ENCODE data around the gene FKBP5.
"Not testable (repeated sequence)": the region's sequence is repeated elsewhere in the genome, so short reads cannot be mapped to it uniquely, and the experiment has no call there.

FKBP5 gene

DNA sequence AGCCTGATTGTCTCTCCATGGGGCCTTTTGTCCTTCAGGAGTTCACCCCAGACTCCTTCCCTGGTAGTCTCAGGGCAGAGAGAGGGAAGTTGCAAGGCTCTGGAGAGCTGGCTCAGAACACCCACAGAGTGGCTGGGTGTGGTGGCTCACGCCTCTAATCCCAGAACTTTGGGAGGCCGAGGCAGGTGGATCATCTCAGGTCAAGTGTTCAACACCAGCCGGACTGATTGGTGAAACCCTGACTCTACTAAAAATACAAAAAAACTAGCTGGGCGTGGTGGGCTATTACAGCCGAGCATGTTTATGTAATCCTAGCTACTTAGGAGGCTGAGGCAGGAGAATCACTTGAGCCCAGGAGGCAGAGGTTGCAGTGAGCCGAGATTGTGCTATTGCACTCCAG lies 152.9 kb downstream of the FKBP5 start:
- H3K36me3 ChIP-seq (ENCODE audit: control insufficient read depth in 1 of 2, insufficient read depth in 2 of 2, low read length in 2 of 2), result not testable (repeated sequence)

DNA sequence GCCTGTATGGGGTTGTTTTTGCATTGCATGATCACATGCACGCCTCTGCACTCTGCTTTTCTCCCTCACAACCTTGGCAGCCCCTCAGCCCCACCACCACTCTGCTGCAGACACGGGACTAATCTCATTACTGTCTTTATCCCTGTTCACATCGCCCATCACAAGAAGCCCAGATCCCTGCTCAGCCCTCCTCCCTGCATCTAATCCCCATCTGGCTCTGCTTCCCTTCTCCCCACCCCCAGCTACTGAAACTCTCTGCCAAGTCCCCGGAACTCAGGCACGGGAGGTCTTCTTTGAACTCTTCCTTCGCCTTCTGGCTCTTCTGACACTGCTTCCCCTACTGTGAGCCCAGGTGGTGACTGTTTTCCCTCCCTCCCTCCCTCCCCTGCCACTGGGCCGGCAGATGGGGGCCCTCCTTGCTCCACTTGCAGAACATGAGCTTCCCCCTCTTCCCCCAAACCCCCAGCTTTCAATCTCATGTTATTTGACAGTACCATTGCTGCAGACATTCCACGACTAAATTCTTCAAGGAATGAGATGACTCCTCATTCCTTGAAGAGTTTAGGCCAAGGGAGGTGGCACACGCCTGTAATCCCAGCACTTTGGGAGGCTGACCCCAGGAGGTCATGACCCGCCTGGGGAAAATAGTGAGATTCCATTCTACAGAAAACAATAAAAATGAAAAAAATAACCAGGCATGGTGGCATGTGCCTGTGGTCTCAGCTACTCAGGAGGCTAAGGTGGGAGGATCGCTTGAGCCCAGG lies 154.1 kb downstream of the FKBP5 start:
- no peaks in the 10 kb centered on the region for H3K9me3 ChIP-seq (ENCODE audit: control insufficient read depth in 1 of 2, low read length in 2 of 2)
- no peak overlapping the region for H3K4me3 ChIP-seq (ENCODE audit: low read depth in 1 of 2, low read length in 2 of 2)
- H3K27ac ChIP-seq (ENCODE audit: low read depth, low read length), result no peak overlapping the region
- no peaks in the 10 kb centered on the region for H3K27me3 ChIP-seq (ENCODE audit: control insufficient read depth in 1 of 2, insufficient read depth in 2 of 2, low read length in 2 of 2)
- no peaks in the 10 kb centered on the region for H3K36me3 ChIP-seq (ENCODE audit: control insufficient read depth in 1 of 2, insufficient read depth in 2 of 2, low read length in 2 of 2)
- H3K9ac ChIP-seq (ENCODE audit: low read depth in 1 of 2, low read length in 2 of 2), result no peak overlapping the region
- no peaks in the 10 kb centered on the region for H3K4me1 ChIP-seq (ENCODE audit: control insufficient read depth in 1 of 2, insufficient read depth in 2 of 2, low read length in 2 of 2)

More for the DNA sequence above, 152.9 kb downstream of the FKBP5 start:
- not testable (repeated sequence) for H3K27me3 ChIP-seq (ENCODE audit: control insufficient read depth in 1 of 2, insufficient read depth in 2 of 2, low read length in 2 of 2); H3K27ac ChIP-seq (ENCODE audit: low read depth, low read length); H3K9ac ChIP-seq (ENCODE audit: low read depth in 1 of 2, low read length in 2 of 2); H3K4me3 ChIP-seq (ENCODE audit: low read depth in 1 of 2, low read length in 2 of 2); H3K9me3 ChIP-seq (ENCODE audit: control insufficient read depth in 1 of 2, low read length in 2 of 2); H3K4me1 ChIP-seq (ENCODE audit: control insufficient read depth in 1 of 2, insufficient read depth in 2 of 2, low read length in 2 of 2)

DNA sequence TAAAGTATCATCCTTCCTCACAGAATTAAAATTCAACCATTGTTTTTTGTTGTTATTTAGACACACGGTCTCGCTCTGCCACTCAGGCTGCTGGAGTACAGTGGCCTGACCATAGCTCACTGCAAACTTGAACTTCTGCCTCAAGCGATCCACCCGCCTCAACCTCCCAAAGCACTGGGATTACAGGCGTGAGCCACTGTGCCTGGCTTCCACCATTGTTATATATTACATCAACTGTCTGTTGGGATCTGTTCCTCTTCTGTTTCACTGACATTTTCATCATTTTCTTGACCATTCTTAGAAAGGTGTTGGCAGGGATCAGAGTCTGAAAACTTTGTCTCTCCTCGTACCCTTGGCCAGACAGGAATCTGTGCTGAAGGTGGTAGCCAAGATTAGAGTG lies 154.7 kb downstream of the FKBP5 start:
- Histone ChIP-seq H3K9me3 (ENCODE audit: control insufficient read depth in 1 of 2, low read length in 2 of 2) (no peaks in the 10 kb centered on the region), H3K4me3 (ENCODE audit: low read depth in 1 of 2, low read length in 2 of 2) (no peak overlapping the region), H3K27ac (ENCODE audit: low read depth, low read length) (no peak overlapping the region), H3K4me1 (ENCODE audit: control insufficient read depth in 1 of 2, insufficient read depth in 2 of 2, low read length in 2 of 2) (no peaks in the 10 kb centered on the region), H3K27me3 (ENCODE audit: control insufficient read depth in 1 of 2, insufficient read depth in 2 of 2, low read length in 2 of 2) (no peaks in the 10 kb centered on the region), H3K9ac (ENCODE audit: low read depth in 1 of 2, low read length in 2 of 2) (no peak overlapping the region), H3K36me3 (ENCODE audit: control insufficient read depth in 1 of 2, insufficient read depth in 2 of 2, low read length in 2 of 2) (no peaks in the 10 kb centered on the region)

DNA sequence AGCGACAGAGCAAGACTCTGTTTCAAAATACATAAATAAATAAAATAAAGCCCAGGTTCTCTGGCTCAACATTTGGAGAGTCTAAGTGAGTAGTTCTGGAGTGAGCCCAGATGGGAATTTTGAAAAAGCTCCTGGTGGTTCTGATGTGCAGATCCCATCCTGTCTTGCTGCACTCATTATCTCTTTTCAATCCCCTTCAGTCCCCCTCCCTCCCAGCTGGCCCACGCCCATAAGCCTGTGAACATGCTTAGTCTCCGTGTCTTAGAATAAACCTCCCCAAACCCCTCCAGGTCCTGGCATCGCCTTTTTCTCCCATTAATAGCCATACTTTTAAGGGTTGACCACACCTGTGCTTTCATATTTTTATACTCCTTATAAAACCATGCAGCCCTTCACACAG lies 156.6 kb downstream of the FKBP5 start:
- Histone ChIP-seq H3K4me1 (ENCODE audit: control insufficient read depth in 1 of 2, insufficient read depth in 2 of 2, low read length in 2 of 2) (no peaks in the 10 kb centered on the region), H3K27ac (ENCODE audit: low read depth, low read length) (no peak overlapping the region), H3K27me3 (ENCODE audit: control insufficient read depth in 1 of 2, insufficient read depth in 2 of 2, low read length in 2 of 2) (no peaks in the 10 kb centered on the region), H3K4me3 (ENCODE audit: low read depth in 1 of 2, low read length in 2 of 2) (no peak overlapping the region), H3K9ac (ENCODE audit: low read depth in 1 of 2, low read length in 2 of 2) (no peak overlapping the region), H3K36me3 (ENCODE audit: control insufficient read depth in 1 of 2, insufficient read depth in 2 of 2, low read length in 2 of 2) (no peaks in the 10 kb centered on the region), H3K9me3 (ENCODE audit: control insufficient read depth in 1 of 2, low read length in 2 of 2) (no peaks in the 10 kb centered on the region)

DNA sequence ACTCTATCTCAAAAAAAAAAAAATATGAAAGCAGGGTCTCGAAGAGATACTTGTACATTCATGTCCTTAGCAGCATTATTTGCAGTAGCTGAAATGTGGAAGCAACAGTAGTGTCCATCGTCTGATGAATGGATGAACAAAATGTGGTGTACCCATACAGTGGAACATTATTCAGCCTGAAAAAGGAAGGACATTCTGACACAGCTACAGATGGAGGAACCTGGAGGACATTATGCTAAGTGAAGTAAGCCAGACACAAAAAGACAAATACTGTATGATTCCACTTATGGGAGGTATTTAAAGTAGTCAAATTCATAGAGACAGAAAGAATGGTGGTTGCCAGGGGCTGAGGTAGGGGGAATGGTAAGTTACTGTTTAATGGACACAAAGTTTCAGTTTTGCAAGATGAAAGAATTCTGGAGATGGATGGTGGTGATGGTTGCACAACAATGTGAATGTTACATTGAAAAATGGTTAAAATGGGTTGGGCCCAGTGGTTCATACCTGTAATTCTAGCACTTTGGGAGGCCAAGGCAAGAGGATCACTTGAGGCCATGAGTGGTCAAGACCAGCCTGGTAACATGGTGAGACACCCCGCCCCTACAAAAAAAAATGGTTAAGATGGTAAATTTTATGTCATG lies 164.2 kb downstream of the FKBP5 start:
- no peak overlapping the region for H3K27ac ChIP-seq (ENCODE audit: low read depth, low read length)
- no peaks in the 10 kb centered on the region for H3K36me3 ChIP-seq (ENCODE audit: control insufficient read depth in 1 of 2, insufficient read depth in 2 of 2, low read length in 2 of 2)
- no peaks in the 10 kb centered on the region for H3K4me1 ChIP-seq (ENCODE audit: control insufficient read depth in 1 of 2, insufficient read depth in 2 of 2, low read length in 2 of 2)
- no peak overlapping the region for H3K4me3 ChIP-seq (ENCODE audit: low read depth in 1 of 2, low read length in 2 of 2)
- no peaks in the 10 kb centered on the region for H3K27me3 ChIP-seq (ENCODE audit: control insufficient read depth in 1 of 2, insufficient read depth in 2 of 2, low read length in 2 of 2)
- H3K9ac ChIP-seq (ENCODE audit: low read depth in 1 of 2, low read length in 2 of 2), result no peak overlapping the region
- no peaks in the 10 kb centered on the region for H3K9me3 ChIP-seq (ENCODE audit: control insufficient read depth in 1 of 2, low read length in 2 of 2)

Measured in duodenal mucosa (tissue), 2 donors.